CD8-positive, alpha-beta memory T cell (primary cell): ENCODE measurements around the gene HACD1. TPM values are rescaled to one million over a fixed set of nuclear protein-coding genes. Genes with fewer than 3 reads are reported as not detected.

ENCODE experiments used
- CTCF ChIA-PET: fragments of 350-600 bp; sonication (Branson Sonifier 250); formaldehyde crosslinking; loops from one replicate; lab custom pipeline; 2021; ENCODE audit warnings: antibody characterized with exemption; lab: Charles Lee
- POLR2A ChIA-PET: fragments of 350-600 bp; sonication (Branson Sonifier 250); formaldehyde crosslinking; loops from one replicate; lab custom pipeline; 2021; ENCODE audit warnings: antibody characterized with exemption; lab: Charles Lee
- DNase-seq, 5 donors: peaks; one replicate each; pipeline versions ENCODE4 v3.0.0 to v3.0.0-alpha.2; 2020 to 2022; ENCODE audit warnings: mixed read lengths in 1 of 5
- H3K27ac ChIP-seq: one replicate; pipeline ENCODE4 v1.7.0; 2013; ENCODE audit warnings: low read depth, mild to moderate bottlenecking, low read length, moderate library complexity
- H3K27me3 ChIP-seq: 2 replicates; pipeline ENCODE4 v1.7.0; 2013; ENCODE audit warnings: low read length, mild to moderate bottlenecking; ENCODE audit not compliant: insufficient read depth, poor library complexity, severe bottlenecking
- H3K36me3 ChIP-seq: 2 replicates; pipeline ENCODE4 v1.7.0; 2013; ENCODE audit warnings: mild to moderate bottlenecking, low read length, moderate library complexity; ENCODE audit not compliant: insufficient read depth
- H3K4me1 ChIP-seq: 2 replicates; pipeline ENCODE4 v1.7.0; 2013; ENCODE audit warnings: mild to moderate bottlenecking, low read length, moderate library complexity; ENCODE audit not compliant: insufficient read depth
- H3K4me3 ChIP-seq: 2 replicates; pipeline ENCODE4 v1.7.0; 2013; ENCODE audit warnings: mild to moderate bottlenecking, low read length
- H3K9me3 ChIP-seq: 2 replicates; pipeline ENCODE4 v1.7.0; 2013; ENCODE audit warnings: mild to moderate bottlenecking, low read length
- H3K27ac Mint-ChIP-seq, 8 donors: one replicate each; pipeline ENCODE4 v1.8.0; 2020 to 2021; ENCODE audit warnings: mixed read lengths in 8 of 8, mild to moderate bottlenecking in 6 of 8, inconsistent platforms in 3 of 8, moderate library complexity in 3 of 8
- H3K27me3 Mint-ChIP-seq, 2 donors: one replicate each; pipeline ENCODE4 v1.8.0; 2020 to 2021; ENCODE audit warnings: mixed read lengths in 2 of 2, mild to moderate bottlenecking in 1 of 2, moderate library complexity in 1 of 2
- H3K36me3 Mint-ChIP-seq, 3 donors: one replicate each; pipeline ENCODE4 v1.8.0; 2020 to 2021; ENCODE audit warnings: mixed read lengths in 3 of 3, inconsistent platforms in 1 of 3, mild to moderate bottlenecking in 1 of 3
- H3K4me1 Mint-ChIP-seq, 3 donors: one replicate each; pipeline ENCODE4 v1.8.0; 2020 to 2021; ENCODE audit warnings: mixed read lengths in 3 of 3, inconsistent platforms in 1 of 3, mild to moderate bottlenecking in 1 of 3
- H3K4me3 Mint-ChIP-seq, 7 donors: one replicate each; pipeline ENCODE4 v1.8.0; 2020 to 2021; ENCODE audit warnings: mixed read lengths in 7 of 7, mild to moderate bottlenecking in 6 of 7, moderate library complexity in 4 of 7, inconsistent platforms in 2 of 7
- H3K9me3 Mint-ChIP-seq, 5 donors: one replicate each; pipeline ENCODE4 v1.8.0; 2020 to 2022; ENCODE audit warnings: mixed read lengths in 5 of 5, mild to moderate bottlenecking in 3 of 5, moderate library complexity in 2 of 5, inconsistent platforms in 1 of 5
- polyA plus RNA-seq: library from polyadenylated mRNA; unstranded; fragments of 300-500 nt; fragmentation: Illumina TruSeq; gene quantifications from one replicate; pipeline ENCODE4 v1.2.3, GENCODE V29; 2021
- total RNA-seq, 2 experiments: library from RNA; stranded (reverse); gene quantifications; one replicate each; pipeline ENCODE4 v1.2.3, GENCODE V29; 2021

Gene HACD1
- total and polyA plus RNA-seq, 3 experiments from 2014 or later: 1.1 to 2.2 (median 1.9) TPM

DNA sequence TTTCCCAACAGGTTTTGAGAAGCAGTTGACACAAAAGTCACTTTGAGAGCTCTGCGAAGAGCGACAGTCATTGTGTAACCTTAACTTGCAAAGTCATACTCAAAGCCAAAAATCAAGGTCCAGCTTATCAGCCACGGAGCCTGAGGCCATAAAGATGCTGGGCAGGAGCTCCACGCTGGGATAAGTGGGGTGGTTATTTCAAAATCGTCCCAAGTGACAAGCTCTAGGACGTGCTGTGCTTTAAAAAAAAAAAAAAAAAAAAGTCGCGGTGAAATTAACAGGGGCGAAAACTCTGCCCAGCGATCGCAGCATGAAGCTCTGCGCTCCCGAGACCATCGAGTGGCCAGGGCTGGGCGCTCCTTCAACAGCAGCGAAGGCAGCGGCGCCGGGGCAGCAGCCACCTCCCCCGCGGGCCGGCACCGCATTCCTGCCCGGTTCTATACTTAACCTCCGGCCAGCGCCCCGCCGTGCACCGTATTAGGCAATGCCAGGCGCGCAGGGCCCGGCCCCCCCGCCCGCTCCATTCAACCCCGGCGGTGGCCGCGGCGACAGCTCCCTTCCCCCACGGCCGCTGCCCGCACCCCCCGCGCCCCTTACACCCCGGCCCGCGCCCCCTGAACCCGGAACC, 657 bp downstream of the HACD1 start:
- POLR2A ChIA-PET: interaction anchor here (0.5 to 0.6 kb wide), 2 partner anchors 17 to 590 kb away, joined by 3 to 6 read pairs; no protein-coding TSS in a partner anchor
- no peak overlapping the region for H3K27ac Mint-ChIP-seq
- DNase-seq: peak in 1 of 5 donors; percentile 7

GRCh38 chr10:17609523-17610079, 7.6 kb downstream of the HACD1 start:
- Histone ChIP-seq H3K27ac (no peak overlapping the region), H3K27me3 (no peaks in the 10 kb centered on the region), H3K4me3 (no peak overlapping the region), H3K4me1 (no peaks in the 10 kb centered on the region), H3K9me3 (no peaks in the 10 kb centered on the region), H3K36me3 (no peaks in the 10 kb centered on the region)
- CTCF ChIA-PET: interaction anchor here (1.0 to 1.8 kb wide), 3 partner anchors 10 to 134 kb away, joined by 3 to 9 read pairs (median 6); no protein-coding TSS in a partner anchor
- DNase-seq: no peak
- Mint-ChIP-seq H3K9me3 (no peaks in the 10 kb centered on the region), H3K27me3 (peaks cover 0 to 4% of the 10 kb centered on the region in 2 donors), H3K4me1 (peaks cover 0 to 8% (median 3%) of the 10 kb centered on the region in 3 donors), H3K4me3 (no peak overlapping the region), H3K27ac (peak overlapping the region in 2 of 8 donors; percentile 26 to 47), H3K36me3 (no peaks in the 10 kb centered on the region)
- POLR2A ChIA-PET: no interaction called here

More for the DNA sequence above, 657 bp downstream of the HACD1 start:
- Histone ChIP-seq H3K27ac (no peak overlapping the region), H3K36me3 (no peaks in the 10 kb centered on the region), H3K9me3 (no peaks in the 10 kb centered on the region), H3K27me3 (no peaks in the 10 kb centered on the region), H3K4me3 (peak overlapping the region; percentile 43), H3K4me1 (peaks cover 5% of the 10 kb centered on the region)
- peaks cover 8 to 17% of the 10 kb centered on the region in 2 donors for H3K27me3 Mint-ChIP-seq
- no peaks in the 10 kb centered on the region for H3K9me3 Mint-ChIP-seq
- H3K4me3 Mint-ChIP-seq: peak overlapping the region; percentile 53 to 76 (median 65)
- peaks cover 5 to 13% (median 8%) of the 10 kb centered on the region in 3 donors for H3K4me1 Mint-ChIP-seq
- no peaks in the 10 kb centered on the region for H3K36me3 Mint-ChIP-seq
- CTCF ChIA-PET: interaction anchor here (1.0 to 1.5 kb wide), 2 partner anchors 74 to 961 kb away, joined by 3 read pairs; no protein-coding TSS in a partner anchor

GRCh38 chr10:17607603-17608332, 9.4 kb downstream of the HACD1 start:
- POLR2A ChIA-PET: no interaction called here
- H3K4me3 ChIP-seq: no peak overlapping the region

GRCh38 chr10:17607060-17607459, 10.1 kb downstream of the HACD1 start:
- Mint-ChIP-seq H3K27me3 (peaks cover 0 to 4% of the 10 kb centered on the region in 2 donors), H3K4me1 (peaks cover 0 to 5% (median 3%) of the 10 kb centered on the region in 3 donors), H3K36me3 (no peaks in the 10 kb centered on the region)

More at GRCh38 chr10:17607603-17608332, 9.4 kb downstream of the HACD1 start:
- DNase-seq: peak in 2 of 5 donors; percentile 36 to 42
- Mint-ChIP-seq H3K4me3 (no peak overlapping the region), H3K27ac (no peak overlapping the region), H3K9me3 (no peaks in the 10 kb centered on the region), H3K36me3 (no peaks in the 10 kb centered on the region), H3K27me3 (peaks cover 0 to 4% of the 10 kb centered on the region in 2 donors), H3K4me1 (peaks cover 0 to 8% (median 3%) of the 10 kb centered on the region in 3 donors)
- H3K36me3 ChIP-seq: no peaks in the 10 kb centered on the region
- no peaks in the 10 kb centered on the region for H3K9me3 ChIP-seq
- CTCF ChIA-PET: interaction anchor here (1.4 to 2.5 kb wide), 4 partner anchors 129 to 136 kb away, joined by 6 to 21 read pairs (median 8); no protein-coding TSS in a partner anchor
- H3K27me3 ChIP-seq: no peaks in the 10 kb centered on the region
- H3K4me1 ChIP-seq: no peaks in the 10 kb centered on the region
- no peak overlapping the region for H3K27ac ChIP-seq

DNA sequence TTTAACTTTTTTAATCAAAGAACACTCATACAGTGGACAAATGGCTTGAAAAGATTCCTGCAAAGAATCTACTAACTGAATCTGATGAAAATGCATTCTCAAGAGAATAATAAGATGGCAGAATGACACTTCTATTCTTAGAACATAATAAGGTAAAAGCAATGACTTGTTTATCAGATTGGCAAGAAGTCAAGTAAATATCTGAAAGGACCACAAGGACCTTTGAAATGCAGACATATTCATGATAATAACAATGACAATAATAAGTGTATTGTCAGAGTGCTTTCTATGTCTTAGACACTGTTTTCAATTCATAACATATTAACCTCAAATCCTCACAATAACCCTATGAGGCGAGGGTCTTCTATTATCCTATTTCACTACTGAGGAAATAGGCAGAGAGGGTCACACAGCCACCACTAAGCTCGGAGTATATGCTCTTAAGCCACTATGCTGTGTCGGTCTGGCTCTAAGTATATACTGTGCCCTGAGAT, 10.6 kb downstream of the HACD1 start:
- no peaks in the 10 kb centered on the region for H3K36me3 Mint-ChIP-seq
- Histone ChIP-seq H3K27me3 (no peaks in the 10 kb centered on the region), H3K27ac (no peak overlapping the region), H3K4me3 (no peak overlapping the region), H3K36me3 (no peaks in the 10 kb centered on the region), H3K4me1 (no peaks in the 10 kb centered on the region), H3K9me3 (no peaks in the 10 kb centered on the region)
- H3K27ac Mint-ChIP-seq: no peak overlapping the region
- H3K9me3 Mint-ChIP-seq: no peaks in the 10 kb centered on the region
- no peak overlapping the region for H3K4me3 Mint-ChIP-seq
- CTCF ChIA-PET: interaction anchor here (2.5 kb wide), 1 partner anchor 137 kb away, joined by 21 read pairs; no protein-coding TSS in a partner anchor
- H3K27me3 Mint-ChIP-seq: peaks cover 2 to 6% of the 10 kb centered on the region in 2 donors
- DNase-seq: no peak
- POLR2A ChIA-PET: no interaction called here
- peaks cover 0 to 5% (median 3%) of the 10 kb centered on the region in 3 donors for H3K4me1 Mint-ChIP-seq

More at GRCh38 chr10:17607060-17607459, 10.1 kb downstream of the HACD1 start:
- no peaks in the 10 kb centered on the region for H3K27me3 ChIP-seq
- H3K4me1 ChIP-seq: no peaks in the 10 kb centered on the region
- H3K9me3 ChIP-seq: no peaks in the 10 kb centered on the region
- no peaks in the 10 kb centered on the region for H3K36me3 ChIP-seq
- H3K4me3 ChIP-seq: no peak overlapping the region
- ChIA-PET CTCF (interaction anchor here (2.5 kb wide), 1 partner anchor 136 kb away, joined by 21 read pairs; no protein-coding TSS in a partner anchor), POLR2A (no interaction called here)
- no peak for DNase-seq
- H3K27ac ChIP-seq: no peak overlapping the region
- Mint-ChIP-seq H3K9me3 (no peaks in the 10 kb centered on the region), H3K4me3 (no peak overlapping the region), H3K27ac (no peak overlapping the region)

- no peaks in the 10 kb centered on the region for H3K36me3 ChIP-seq
- Mint-ChIP-seq H3K4me3 (no peak overlapping the region), H3K27me3 (peaks cover 2 to 8% of the 10 kb centered on the region in 2 donors), H3K27ac (no peak overlapping the region), H3K36me3 (no peaks in the 10 kb centered on the region), H3K9me3 (no peaks in the 10 kb centered on the region), H3K4me1 (peaks cover 0 to 5% (median 3%) of the 10 kb centered on the region in 3 donors)
- no peak overlapping the region for H3K27ac ChIP-seq
- CTCF ChIA-PET: interaction anchor here (2.5 kb wide), 1 partner anchor 138 kb away, joined by 21 read pairs; no protein-coding TSS in a partner anchor
- DNase-seq: no peak
- H3K4me3 ChIP-seq: no peak overlapping the region
- POLR2A ChIA-PET: no interaction called here
- no peaks in the 10 kb centered on the region for H3K9me3 ChIP-seq
- H3K4me1 ChIP-seq: no peaks in the 10 kb centered on the region
- no peaks in the 10 kb centered on the region for H3K27me3 ChIP-seq
These were observed 11.2 kb downstream of the HACD1 start for GRCh38 chr10:17605936-17606335.

DNA sequence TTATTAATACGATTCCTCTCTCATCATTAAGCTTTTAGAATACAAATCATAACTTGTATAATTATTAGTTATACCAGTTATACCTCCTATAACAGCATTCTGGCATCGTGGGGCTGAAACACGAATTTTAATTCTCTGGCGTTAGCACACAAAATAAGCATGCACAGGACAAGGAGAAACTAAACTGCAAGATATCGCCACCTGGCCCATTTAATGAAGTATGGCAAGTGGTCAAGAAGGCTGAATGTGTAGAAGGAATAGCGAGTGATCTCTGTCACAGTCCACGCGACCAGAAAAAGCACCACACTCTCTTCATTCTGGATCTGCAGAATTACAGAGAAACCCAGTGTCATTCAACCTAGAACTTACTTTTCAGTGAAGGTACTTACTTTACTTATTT, 18.1 kb downstream of the HACD1 start:
- no peak overlapping the region for H3K4me3 ChIP-seq
- no peaks in the 10 kb centered on the region for H3K36me3 ChIP-seq
- no peaks in the 10 kb centered on the region for H3K9me3 ChIP-seq
- H3K27ac ChIP-seq: no peak overlapping the region
- Mint-ChIP-seq H3K36me3 (no peaks in the 10 kb centered on the region), H3K27ac (no peak overlapping the region), H3K4me3 (no peak overlapping the region), H3K9me3 (no peaks in the 10 kb centered on the region), H3K27me3 (peaks cover 5 to 7% of the 10 kb centered on the region in 2 donors), H3K4me1 (no peaks in the 10 kb centered on the region)
- ChIA-PET CTCF (no interaction called here), POLR2A (no interaction called here)
- no peak for DNase-seq
- H3K4me1 ChIP-seq: no peaks in the 10 kb centered on the region
- no peaks in the 10 kb centered on the region for H3K27me3 ChIP-seq
